ES-I3 (cell line): ENCODE data around the gene MAGEC1.
"Not testable (repeated sequence)": the region's sequence is repeated elsewhere in the genome, so short reads cannot be mapped to it uniquely, and the experiment has no call there.

Experiments
- H3K36me3 ChIP-seq: 2 replicates; pipeline ENCODE4 v1.6.1; 2013; ENCODE audit warnings: mild to moderate bottlenecking, low read length, control low read depth, moderate library complexity; ENCODE audit not compliant: insufficient read depth
- H3K4me1 ChIP-seq: 2 replicates; pipeline ENCODE4 v1.6.1; 2013; ENCODE audit warnings: mild to moderate bottlenecking, control low read depth, low read length; ENCODE audit not compliant: insufficient read depth
- H3K9ac ChIP-seq: 2 replicates; pipeline ENCODE4 v1.6.1; 2013; ENCODE audit warnings: low read depth, mild to moderate bottlenecking, low read length, moderate library complexity
- H3K9me3 ChIP-seq: 2 replicates; pipeline ENCODE4 v1.6.1; 2013; ENCODE audit warnings: mild to moderate bottlenecking, low read length, moderate library complexity; ENCODE audit not compliant: control insufficient read depth, insufficient read depth

MAGEC1 gene

GRCh38 chrX:141903400-141904155 is at the start of gene MAGEC1:
Gene MAGEC1, plus strand, starts transcription at chrX:141903894. Its CDS starts 1,179 bp downstream, at chrX:141905073.
- H3K4me1 ChIP-seq, result no peaks in the 10 kb centered on the region
- no peaks in the 10 kb centered on the region for H3K9me3 ChIP-seq
- H3K36me3 ChIP-seq, result no peaks in the 10 kb centered on the region
- H3K9ac ChIP-seq, result no peak within 1 kb of the TSS

- Histone ChIP-seq H3K9ac (no peak overlapping the region), H3K4me1 (no peaks in the 10 kb centered on the region), H3K36me3 (no peaks in the 10 kb centered on the region), H3K9me3 (no peaks in the 10 kb centered on the region)
These were observed 46.2 kb upstream of the MAGEC1 start for GRCh38 chrX:141857479-141857878.

GRCh38 chrX:141879616-141880015 is 24.1 kb upstream of the MAGEC1 start:
- H3K4me1 ChIP-seq, result 0 out of 2 replicates have a peak, but pooled peaks cover 4% of the 10 kb centered on the region
- peaks cover 3% of the 10 kb centered on the region; the same call in 1 of the 2 replicates for H3K9me3 ChIP-seq
- H3K9ac ChIP-seq, result no peak overlapping the region
- no peaks in the 10 kb centered on the region for H3K36me3 ChIP-seq

- not testable (repeated sequence) for H3K36me3 ChIP-seq, H3K4me1 ChIP-seq, H3K9ac ChIP-seq, H3K9me3 ChIP-seq
These were observed 14.9 kb upstream of the MAGEC1 start for GRCh38 chrX:141888811-141889210.

- no peaks in the 10 kb centered on the region for H3K4me1 ChIP-seq
- no peak overlapping the region for H3K9ac ChIP-seq
- H3K9me3 ChIP-seq, result no peaks in the 10 kb centered on the region
- H3K36me3 ChIP-seq, result no peaks in the 10 kb centered on the region
These were observed 9.0 kb upstream of the MAGEC1 start for GRCh38 chrX:141894733-141895132.

GRCh38 chrX:141897690-141898089 is 6.0 kb upstream of the MAGEC1 start:
- no peaks in the 10 kb centered on the region for H3K4me1 ChIP-seq
- no peaks in the 10 kb centered on the region for H3K9me3 ChIP-seq
- no peaks in the 10 kb centered on the region for H3K36me3 ChIP-seq
- H3K9ac ChIP-seq, result no peak overlapping the region

- Histone ChIP-seq H3K36me3 (no peaks in the 10 kb centered on the region), H3K9ac (no peak overlapping the region), H3K4me1 (no peaks in the 10 kb centered on the region), H3K9me3 (no peaks in the 10 kb centered on the region)
These were observed 1.3 kb upstream of the MAGEC1 start for GRCh38 chrX:141902366-141902765.

- Histone ChIP-seq H3K36me3 (no peaks in the 10 kb centered on the region), H3K4me1 (no peaks in the 10 kb centered on the region), H3K9me3 (no peaks in the 10 kb centered on the region), H3K9ac (no peak overlapping the region)
These were observed 568 bp downstream of the MAGEC1 start for GRCh38 chrX:141904262-141904661.

- no peaks in the 10 kb centered on the region for H3K4me1 ChIP-seq
- no peaks in the 10 kb centered on the region for H3K9me3 ChIP-seq
- H3K9ac ChIP-seq, result no peak overlapping the region
- no peaks in the 10 kb centered on the region for H3K36me3 ChIP-seq
These were observed 14.1 kb downstream of the MAGEC1 start for GRCh38 chrX:141917801-141918200.

- H3K9ac ChIP-seq, result no peak overlapping the region
- H3K4me1 ChIP-seq, result no peaks in the 10 kb centered on the region
- no peaks in the 10 kb centered on the region for H3K36me3 ChIP-seq
- no peaks in the 10 kb centered on the region for H3K9me3 ChIP-seq
These were observed 20.6 kb downstream of the MAGEC1 start for GRCh38 chrX:141924293-141924692.

- Histone ChIP-seq H3K9ac (no peak overlapping the region), H3K36me3 (no peaks in the 10 kb centered on the region), H3K4me1 (peaks cover under 1% of the 10 kb centered on the region; the same call in 1 of the 2 replicates), H3K9me3 (no peaks in the 10 kb centered on the region)
These were observed 24.7 kb downstream of the MAGEC1 start for GRCh38 chrX:141928432-141928831.

GRCh38 chrX:141934059-141934641 is 30.5 kb downstream of the MAGEC1 start:
- H3K4me1 ChIP-seq, result peaks cover 7% of the 10 kb centered on the region; the same call in 1 of the 2 replicates
- H3K9me3 ChIP-seq, result no peaks in the 10 kb centered on the region; the same call in 1 of the 2 replicates
- H3K36me3 ChIP-seq, result no peaks in the 10 kb centered on the region
- H3K9ac ChIP-seq, result no peak overlapping the region

GRCh38 chrX:141935645-141936044 is 32.0 kb downstream of the MAGEC1 start:
- no peaks in the 10 kb centered on the region for H3K36me3 ChIP-seq
- H3K4me1 ChIP-seq, result peaks cover 7% of the 10 kb centered on the region; the same call in 1 of the 2 replicates
- no peak overlapping the region for H3K9ac ChIP-seq
- H3K9me3 ChIP-seq, result no peaks in the 10 kb centered on the region; the same call in 1 of the 2 replicates

GRCh38 chrX:141936080-141936479 is 32.4 kb downstream of the MAGEC1 start:
- no peaks in the 10 kb centered on the region for H3K36me3 ChIP-seq
- H3K9me3 ChIP-seq, result no peaks in the 10 kb centered on the region; the same call in 1 of the 2 replicates
- H3K9ac ChIP-seq, result no peak overlapping the region
- peaks cover 7% of the 10 kb centered on the region; the same call in 1 of the 2 replicates for H3K4me1 ChIP-seq

- Histone ChIP-seq H3K9ac (no peak overlapping the region), H3K9me3 (no peaks in the 10 kb centered on the region; the same call in 1 of the 2 replicates), H3K4me1 (no peaks in the 10 kb centered on the region), H3K36me3 (no peaks in the 10 kb centered on the region)
These were observed 37.5 kb downstream of the MAGEC1 start for GRCh38 chrX:141941234-141941633.
